ENCODE data around the gene HPS5.
"Not testable (repeated sequence)": the region's sequence is repeated elsewhere in the genome, so short reads cannot be mapped to it uniquely, and the experiment has no call there.

HPS5 gene

DNA sequence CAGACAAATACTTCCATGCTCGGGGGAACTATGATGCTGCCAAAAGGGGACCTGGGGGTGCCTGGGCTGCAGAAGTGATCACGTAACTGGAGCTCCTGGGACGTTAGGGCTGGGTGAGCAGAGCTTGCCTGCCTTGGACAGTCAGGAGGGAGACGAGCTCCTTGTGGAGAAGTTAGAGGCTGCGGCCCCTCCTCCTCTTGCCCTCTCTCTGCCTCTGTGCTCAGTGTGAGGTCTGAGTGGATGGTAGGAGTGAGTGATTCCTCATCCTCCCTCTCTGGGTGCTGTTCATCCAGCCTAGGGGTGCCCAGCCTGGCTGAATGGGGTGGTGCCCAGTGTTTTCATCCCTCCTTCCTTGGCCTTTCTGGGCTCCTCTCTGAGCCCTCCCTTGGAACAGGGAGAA, 52.7 kb downstream of the HPS5 start:
- not testable (repeated sequence) for DNase-seq

DNA sequence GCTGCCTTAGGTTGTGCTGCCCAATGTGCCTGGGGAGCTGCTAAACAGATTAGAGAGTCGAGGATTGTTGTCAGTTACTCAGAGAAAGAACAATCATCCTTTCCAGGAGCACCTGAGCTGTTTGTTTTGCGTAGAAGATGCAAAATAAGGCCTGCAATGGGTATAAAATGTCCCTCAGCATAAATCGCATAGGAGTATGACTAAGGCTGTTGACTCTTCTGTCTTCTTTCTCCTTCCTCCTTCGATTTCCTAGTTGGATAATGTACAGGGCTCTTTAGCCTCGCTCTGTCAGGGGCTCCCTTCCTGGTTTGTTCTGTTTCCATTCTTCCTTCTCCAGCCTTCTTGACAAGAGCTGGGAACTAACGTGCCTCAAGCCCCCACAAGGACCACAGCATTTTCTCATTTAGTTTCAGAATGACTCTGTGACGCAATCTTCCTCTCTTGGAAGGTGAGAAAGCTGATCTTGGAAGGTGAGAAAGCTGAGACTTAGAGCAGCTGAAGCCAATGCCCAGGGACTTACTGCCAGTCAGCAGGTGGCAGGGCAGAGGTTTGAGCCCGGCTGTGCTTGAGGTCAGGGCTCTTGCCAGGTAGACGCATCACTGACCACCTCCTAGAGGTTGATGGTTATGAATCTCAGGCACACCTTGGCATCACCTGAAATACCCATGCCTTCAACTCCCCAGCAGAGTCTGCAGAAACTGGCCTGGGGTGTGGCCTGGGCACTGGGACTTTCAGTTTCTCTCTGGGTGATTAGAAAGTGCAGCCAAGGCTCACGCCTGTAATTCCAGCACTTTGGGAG, 54.4 kb downstream of the HPS5 start:
- DNase-seq: peak; percentile 27

GRCh38 chr11:18265949-18266348, 56.0 kb downstream of the HPS5 start, which contains the start of gene SAA1:
TSS of gene SAA1 (plus strand) at chr11:18266264. CDS start at chr11:18266888, 624 bp downstream.
- no peak for DNase-seq

- no peak for DNase-seq
Measured at GRCh38 chr11:18264677-18265555, 57.0 kb downstream of the HPS5 start.

DNA sequence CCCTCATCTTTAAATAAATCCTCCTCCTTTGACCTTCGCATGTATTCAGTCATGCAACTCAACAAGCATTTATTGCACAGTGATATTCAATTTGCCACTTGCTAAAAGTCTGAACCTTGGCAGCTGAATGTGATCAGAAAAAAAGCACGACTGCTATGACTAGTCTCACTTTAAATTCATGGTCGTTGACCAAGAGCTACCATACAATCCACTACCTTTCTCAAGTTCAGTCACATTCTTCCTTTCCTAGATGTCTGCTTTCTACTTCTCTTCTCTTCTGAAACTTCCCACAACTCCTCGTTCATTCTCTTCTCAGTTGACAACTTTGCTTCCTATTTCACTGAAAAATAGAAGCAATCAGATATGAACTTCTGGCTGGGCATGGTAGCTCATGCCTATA, 57.9 kb downstream of the HPS5 start:
- DNase-seq: no peak

DNA sequence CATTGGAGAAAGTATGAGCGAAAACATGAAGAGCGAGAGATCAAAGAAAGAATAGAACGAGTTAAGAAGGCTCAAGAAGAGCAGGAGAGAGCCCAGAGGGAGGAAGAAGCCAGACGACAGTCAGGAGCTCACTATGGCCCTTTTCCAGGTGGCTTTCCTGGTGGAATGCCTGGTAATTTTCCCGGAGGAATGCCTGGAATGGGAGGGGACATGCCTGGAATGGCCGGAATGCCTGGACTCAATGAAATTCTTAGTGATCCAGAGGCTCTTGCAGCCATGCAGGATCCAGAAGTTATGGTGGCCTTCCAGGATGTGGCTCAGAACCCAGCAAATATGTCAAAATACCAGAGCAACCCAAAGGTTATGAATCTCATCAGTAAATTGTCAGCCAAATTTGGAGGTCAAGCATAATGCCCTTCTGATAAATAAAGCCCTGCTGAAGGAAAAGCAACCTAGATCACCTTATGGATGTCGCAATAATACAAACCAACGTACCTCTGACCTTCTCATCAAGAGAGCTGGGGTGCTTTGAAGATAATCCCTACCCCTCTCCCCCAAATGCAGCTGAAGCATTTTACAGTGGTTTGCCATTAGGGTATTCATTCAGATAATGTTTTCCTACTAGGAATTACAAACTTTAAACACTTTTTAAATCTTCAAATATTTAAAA, 59.1 kb downstream of the HPS5 start:
- DNase-seq: not testable (repeated sequence)

- DNase-seq: no peak
Measured at GRCh38 chr11:18261721-18262120, 60.2 kb downstream of the HPS5 start.

- no peak for DNase-seq
Measured at GRCh38 chr11:18259259-18259658, 62.7 kb downstream of the HPS5 start.

DNA sequence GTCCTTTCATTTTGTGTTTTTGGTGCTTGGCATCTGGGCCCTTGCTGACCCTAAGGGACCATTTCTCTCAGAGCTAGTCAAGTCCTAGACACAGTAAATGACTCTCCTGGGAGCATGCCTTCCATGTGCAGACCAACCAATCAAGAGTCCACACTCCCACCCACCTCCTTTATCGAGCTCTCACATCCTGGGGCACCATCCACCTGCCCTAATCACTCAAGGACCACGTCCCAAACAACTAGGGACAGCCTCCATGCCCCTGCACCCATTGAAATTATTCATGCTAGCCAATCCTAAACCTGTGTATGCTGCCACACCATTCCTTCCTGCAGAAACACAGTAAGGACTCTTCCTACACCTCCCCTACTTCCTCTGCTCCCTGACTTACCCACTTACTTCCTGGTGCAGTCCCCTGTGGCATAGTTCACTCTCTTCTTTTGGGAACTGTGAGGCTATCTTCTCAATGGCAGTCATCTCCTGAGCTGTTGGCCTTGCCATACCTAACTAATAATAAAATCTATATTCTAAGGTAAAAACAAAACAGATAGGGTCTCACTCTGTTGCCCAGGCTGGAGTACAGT, 67.1 kb downstream of the HPS5 start:
- DNase-seq: no peak

- no peak for DNase-seq
Measured at GRCh38 chr11:18253778-18254338, 68.1 kb downstream of the HPS5 start.

DNA sequence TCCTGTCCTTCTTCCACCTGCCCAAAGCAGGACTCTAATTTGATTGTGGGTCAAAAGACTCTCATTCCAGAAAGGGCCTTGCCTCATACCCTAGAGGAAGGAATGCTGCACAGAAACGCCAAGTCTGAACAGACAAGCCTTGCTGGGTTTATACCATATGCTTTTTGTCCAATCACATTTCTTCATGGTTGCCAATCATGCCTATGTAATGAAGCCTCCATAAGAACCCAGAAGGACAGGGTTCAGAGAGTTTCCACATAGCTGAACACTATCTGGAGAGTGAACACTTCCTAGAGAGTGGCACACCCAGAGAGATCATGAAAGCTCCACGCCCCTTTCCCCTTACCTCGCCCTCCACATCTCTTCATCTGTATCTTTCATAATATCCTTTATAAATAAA, 68.7 kb downstream of the HPS5 start:
- no peak for DNase-seq

- no peak for DNase-seq
Measured at GRCh38 chr11:18248561-18248960, 73.4 kb downstream of the HPS5 start, which contains the start of gene SAA2. TSS of gene SAA2 (minus strand) at chr11:18248668. CDS start at chr11:18248011, 657 bp downstream.

DNA sequence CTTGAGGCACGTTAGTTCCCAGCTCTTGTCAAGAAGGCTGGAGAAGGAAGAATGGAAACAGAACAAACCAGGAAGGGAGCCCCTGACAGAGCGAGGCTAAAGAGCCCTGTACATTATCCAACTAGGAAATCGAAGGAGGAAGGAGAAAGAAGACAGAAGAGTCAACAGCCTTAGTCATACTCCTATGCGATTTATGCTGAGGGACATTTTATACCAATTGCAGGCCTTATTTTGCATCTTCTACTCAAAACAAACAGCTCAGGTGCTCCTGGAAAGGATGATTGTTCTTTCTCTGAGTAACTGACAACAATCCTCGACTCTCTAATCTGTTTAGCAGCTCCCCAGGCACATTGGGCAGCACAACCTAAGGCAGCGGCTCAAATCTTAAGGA, 74.8 kb downstream of the HPS5 start:
- not testable (repeated sequence) for DNase-seq

GRCh38 chr11:18246379-18247190, 75.4 kb downstream of the HPS5 start:
- peak; percentile 31 for DNase-seq

DNA sequence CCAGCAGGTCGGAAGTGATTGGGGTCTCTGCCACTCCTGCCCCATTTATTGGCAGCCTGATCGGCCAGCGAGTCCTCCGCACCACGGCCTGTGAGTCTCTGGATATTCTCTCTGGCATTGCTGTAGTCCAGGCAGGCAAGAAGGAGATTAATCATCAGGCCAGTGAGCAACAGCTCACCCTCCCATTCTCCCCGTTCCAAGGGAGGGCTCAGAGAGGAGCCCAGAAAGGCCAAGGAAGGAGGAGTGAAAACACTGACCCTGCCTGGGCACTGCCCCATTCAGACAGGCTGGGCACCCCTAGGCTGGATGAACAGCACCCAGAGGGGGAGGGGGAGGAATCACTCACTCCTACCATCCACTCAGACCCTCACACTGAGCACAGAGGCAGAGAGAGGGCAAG, 76.5 kb downstream of the HPS5 start:
- no peak for DNase-seq

DNA sequence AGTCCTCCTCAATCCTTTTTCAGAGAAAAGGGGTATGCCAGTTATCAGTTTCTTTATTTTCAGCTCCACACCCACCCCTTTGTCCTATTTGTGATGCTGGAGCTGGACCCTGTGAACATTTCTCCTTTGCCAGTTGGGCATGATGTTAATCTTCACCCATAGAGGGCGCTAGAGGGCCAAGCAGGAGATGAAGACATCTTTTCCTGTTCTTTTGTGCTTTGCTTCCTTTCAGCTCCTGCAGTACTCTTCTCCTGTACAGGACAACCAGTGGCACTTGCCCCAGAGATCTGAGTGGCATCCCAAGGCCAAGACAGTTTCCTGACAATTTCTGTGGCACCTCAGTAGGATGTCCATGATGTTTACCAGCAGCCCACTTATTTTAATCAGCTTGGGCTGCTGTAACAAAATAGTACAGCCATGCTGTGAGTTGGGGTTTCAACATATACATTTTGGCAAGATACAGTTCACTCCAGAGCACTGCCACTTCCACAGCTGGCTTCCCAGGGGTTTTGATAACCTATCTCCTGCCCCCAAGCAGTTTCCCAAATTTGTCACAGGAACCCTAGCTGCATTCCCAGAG, 78.1 kb downstream of the HPS5 start:
- DNase-seq: peak; percentile 67

DNA sequence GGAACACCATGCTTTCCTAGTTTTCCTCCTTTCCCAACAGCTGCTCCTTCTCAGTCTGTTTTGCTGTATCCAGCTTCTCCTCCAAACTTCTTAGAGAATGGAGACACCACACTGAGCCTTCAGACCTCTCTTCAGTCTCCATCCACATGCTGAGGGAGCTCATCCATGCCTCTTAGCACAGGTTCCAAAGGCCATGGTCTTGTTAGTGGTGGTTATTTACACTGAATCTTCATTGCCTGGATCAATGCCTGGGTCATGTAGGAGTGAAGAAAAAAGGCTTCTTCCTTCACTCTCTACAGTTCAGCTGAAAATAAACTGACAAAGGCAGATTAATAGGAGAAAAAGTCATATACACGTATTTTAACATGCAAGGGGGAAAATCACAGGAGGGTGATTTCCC, 82.3 kb downstream of the HPS5 start:
- no peak for DNase-seq

DNA sequence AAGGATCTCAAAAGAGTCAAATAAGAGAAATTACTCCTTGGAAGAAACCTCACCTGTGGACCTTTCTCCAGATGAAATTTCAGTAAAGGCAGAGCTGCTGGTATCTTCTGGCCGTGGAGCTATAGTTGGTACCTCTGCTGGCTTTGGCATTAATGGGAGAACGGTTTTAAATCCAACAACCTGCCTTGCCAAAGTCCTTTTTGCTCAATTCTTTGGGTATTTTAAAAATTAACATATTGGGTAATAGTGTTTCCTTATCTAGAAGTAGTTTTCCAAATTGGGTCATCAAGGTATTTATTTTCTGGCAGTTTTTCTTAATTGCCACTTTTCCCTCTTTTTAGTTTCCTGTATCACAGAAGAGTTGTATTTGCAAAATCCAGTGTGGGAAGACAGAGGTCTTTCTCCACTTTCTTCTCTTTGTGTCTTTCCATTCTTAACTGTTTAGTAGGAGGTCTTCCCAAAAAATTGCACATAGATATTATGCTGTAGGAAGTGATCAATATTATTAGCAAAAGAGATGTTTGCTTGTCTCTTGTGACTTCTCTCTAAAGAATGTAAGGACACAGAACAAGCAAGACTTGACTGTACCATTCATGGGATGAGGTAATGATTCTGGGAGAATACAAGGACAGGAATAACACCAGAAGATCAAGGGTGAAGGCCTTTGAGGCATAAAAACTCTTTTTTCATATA, 85.1 kb downstream of the HPS5 start, which contains the start of gene SAA4:
SAA4 (minus strand) TSS at position 139 of the 693 bp plus-strand sequence. CDS start 876 bp downstream, outside the sequence.
- DNase-seq: no peak

DNA sequence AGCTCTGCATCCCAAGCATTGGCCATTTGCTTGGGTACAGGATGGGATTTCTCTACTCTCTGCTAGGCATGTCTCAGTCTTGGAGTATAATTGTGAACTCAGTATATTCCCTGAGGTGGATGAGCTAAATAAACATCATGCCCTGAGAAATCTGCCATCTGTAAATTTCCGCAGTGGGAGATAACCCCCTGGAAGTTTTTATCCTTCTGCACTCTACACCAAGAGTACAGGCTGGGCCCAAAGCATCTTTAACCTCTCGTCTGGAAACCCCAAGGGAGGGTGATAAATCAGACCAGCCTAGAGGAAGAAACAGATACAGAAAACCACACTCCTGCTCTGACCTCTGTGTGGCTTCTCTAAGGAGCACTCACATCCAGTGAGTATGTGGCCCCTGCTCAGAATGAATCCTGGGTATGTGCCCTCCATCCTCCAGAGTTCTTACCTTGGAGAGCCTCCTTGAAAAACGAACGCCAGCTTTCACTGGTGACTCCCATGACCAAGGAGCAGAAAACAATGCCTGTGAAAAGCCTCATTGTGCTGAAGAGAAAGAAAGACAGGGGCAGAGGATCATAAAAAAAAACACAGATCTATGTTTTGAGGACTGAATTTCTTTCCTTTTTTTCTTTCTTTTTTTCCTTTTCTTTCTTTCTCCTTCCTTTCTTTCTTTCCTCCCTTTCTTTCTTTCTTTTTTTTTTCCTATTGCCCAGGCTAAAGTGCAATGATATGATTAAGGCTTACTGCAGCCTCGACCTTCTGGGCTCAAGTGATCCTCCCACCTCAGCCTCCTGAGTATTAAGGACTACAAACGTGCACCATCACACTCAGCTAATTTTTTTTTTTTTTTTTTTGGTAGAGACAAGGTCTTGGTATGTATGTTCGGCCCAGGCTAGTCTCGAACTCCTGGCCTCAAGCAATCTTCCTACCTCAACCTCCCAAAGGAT, 86.3 kb downstream of the HPS5 start:
- no peak for DNase-seq

All from RPMI8226 (cell line).